Kidney (tissue), 14 donors: ENCODE measurements around the gene SOCS1. TPM values are rescaled to one million over a fixed set of nuclear protein-coding genes. Genes with fewer than 3 reads are reported as not detected.
A peak's percentile ranks its signal among the peaks of the same experiment; 100 is the strongest.
"Not testable (repeated sequence)": the region's sequence is repeated elsewhere in the genome, so short reads cannot be mapped to it uniquely, and the experiment has no call there.

Source experiments
- DNase-seq, 5 donors: peaks; one replicate each; pipeline ENCODE4 v3.0.0-alpha.2; 2013 to 2020
- FAIRE-seq: peaks from 2 replicates; lab custom pipeline; 2012; peaks lifted over from hg19 to GRCh38; lab: Jason Lieb, UNC
- H3K27ac ChIP-seq, 2 donors: one replicate each; pipeline ENCODE4 v1.7.0; 2013; ENCODE audit warnings: low read depth in 2 of 2, low read length in 2 of 2, inconsistent platforms in 1 of 2
- H3K27me3 ChIP-seq: one replicate; pipeline ENCODE4 v1.7.1; 2013; ENCODE audit warnings: low read length, inconsistent platforms; ENCODE audit not compliant: control insufficient read depth, insufficient read depth
- H3K36me3 ChIP-seq, 3 donors: one replicate each; pipeline versions ENCODE4 v1.7.0 to v1.7.1; 2013; ENCODE audit warnings: low read length in 3 of 3, control low read depth in 1 of 3, inconsistent platforms in 1 of 3; ENCODE audit not compliant: insufficient read depth in 3 of 3, control insufficient read depth in 2 of 3
- H3K4me1 ChIP-seq, 3 donors: one replicate each; pipeline versions ENCODE4 v1.7.0 to v1.7.1; 2013; ENCODE audit warnings: low read length in 3 of 3, inconsistent platforms in 1 of 3, low read depth in 1 of 3; ENCODE audit not compliant: control insufficient read depth in 2 of 3, insufficient read depth in 2 of 3
- H3K4me3 ChIP-seq, 3 donors: one replicate each; pipeline versions ENCODE4 v1.7.0 to v1.8.1; 2013; ENCODE audit warnings: low read length in 3 of 3, control low read depth in 1 of 3, inconsistent platforms in 1 of 3
- H3K9ac ChIP-seq, 3 donors: one replicate each; pipeline versions ENCODE4 v1.7.0 to v1.7.1; 2013; ENCODE audit warnings: low read length in 3 of 3, control low read depth in 1 of 3, inconsistent platforms in 1 of 3
- H3K9me3 ChIP-seq, 3 donors: one replicate each; pipeline versions ENCODE4 v1.7.0 to v1.7.1; 2013; ENCODE audit warnings: low read length in 3 of 3, control low read depth in 1 of 3, inconsistent platforms in 1 of 3; ENCODE audit not compliant: control insufficient read depth in 2 of 3, insufficient read depth in 1 of 3
- intact Hi-C: fragments of 100-400 bp; cut with DNase I; formaldehyde crosslinking; loops from one replicate; pipeline ENCODE4 v1.11.1; 2022
- polyA plus RNA-seq: library from polyadenylated mRNA; stranded (reverse); fragments of 350-450 nt; fragmentation: Illumina TruSeq; extraction: RNeasy Lipid Tissue Mini Kit (QIAGEN cat#74804); gene quantifications from one replicate; pipeline ENCODE4 v1.2.3, GENCODE V29; 2014; ENCODE audit warnings: low read depth, low replicate concordance; ENCODE audit not compliant: insufficient read depth
- total RNA-seq: library from RNA; stranded (reverse); fragmentation: NEBNext Ultra II Directional; extraction: Animal tissue kit (Norgen Biotek cat#: 25700); gene quantifications from one replicate; pipeline ENCODE4 v1.2.1, GENCODE V29; 2021
- TF ChIP-seq, protein P1 (sequence below): IDR thresholded peaks from 3 replicates; pipeline ENCODE4 v1.5.1; 2012; ENCODE audit warnings: mild to moderate bottlenecking, moderate library complexity, borderline replicate concordance; ENCODE audit not compliant: insufficient read depth; ENCODE audit errors: extremely low read depth
- donor health status: control.
- donor health status: control.
- donor health status: control.
- donor health status: control.
- donor health status: control.
- donor health status: DM: yes; HTN: yes; CAD: no.
- donor health status: Normal renal cell carcinoma (clear cell type).

SOCS1 gene
- total and polyA plus RNA-seq, 2 donors from 2014 or later = 10.4 to 21.8 TPM

DNA sequence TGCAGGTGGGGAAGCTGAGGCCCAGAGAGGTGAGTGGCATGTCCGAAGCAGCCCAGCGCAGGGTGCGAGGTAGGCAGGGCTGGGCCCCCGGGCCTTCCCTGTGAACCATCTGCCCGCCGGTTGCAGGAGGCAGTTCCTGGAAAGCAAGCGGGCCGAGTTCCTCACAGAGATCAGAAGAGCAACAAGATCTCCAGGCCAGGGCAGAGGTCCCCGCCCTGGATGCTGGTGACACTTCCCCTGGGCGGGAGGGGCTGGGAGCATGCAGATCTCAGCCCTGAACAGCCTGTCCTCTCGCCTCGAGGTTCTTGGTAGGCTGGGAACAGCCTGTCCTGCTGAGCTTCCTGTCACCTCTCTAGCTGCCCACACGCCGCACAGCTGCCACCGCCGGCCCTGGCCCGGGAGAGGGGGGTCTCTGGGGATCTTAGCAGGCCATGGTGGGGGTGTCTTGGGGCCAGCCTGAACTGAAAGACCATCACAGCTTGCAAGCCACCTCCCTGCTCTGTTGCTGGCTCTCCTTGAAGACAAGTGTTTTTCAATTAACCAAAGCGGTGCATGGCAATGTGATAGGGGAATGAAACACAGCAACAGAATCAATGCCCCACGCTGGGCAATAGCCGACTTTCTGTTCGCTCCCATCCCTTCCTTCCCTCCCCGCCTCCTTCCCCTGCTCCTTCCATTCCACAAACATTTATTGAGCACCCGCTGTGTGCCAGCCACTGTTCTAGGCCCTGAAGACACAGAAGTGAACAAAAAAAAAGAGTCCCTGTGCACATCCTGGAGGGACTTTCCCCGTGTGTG is 31.7 kb downstream of the SOCS1 start:
- DNase-seq (peak in 1 of 5 donors; percentile 95), FAIRE-seq (no peak)
- peaks cover 0 to 5% (median 0%) of the 10 kb centered on the region in 3 donors for H3K4me1 ChIP-seq
- intact Hi-C loops = no loop called here
- TF ChIP-seq, protein P1, sequence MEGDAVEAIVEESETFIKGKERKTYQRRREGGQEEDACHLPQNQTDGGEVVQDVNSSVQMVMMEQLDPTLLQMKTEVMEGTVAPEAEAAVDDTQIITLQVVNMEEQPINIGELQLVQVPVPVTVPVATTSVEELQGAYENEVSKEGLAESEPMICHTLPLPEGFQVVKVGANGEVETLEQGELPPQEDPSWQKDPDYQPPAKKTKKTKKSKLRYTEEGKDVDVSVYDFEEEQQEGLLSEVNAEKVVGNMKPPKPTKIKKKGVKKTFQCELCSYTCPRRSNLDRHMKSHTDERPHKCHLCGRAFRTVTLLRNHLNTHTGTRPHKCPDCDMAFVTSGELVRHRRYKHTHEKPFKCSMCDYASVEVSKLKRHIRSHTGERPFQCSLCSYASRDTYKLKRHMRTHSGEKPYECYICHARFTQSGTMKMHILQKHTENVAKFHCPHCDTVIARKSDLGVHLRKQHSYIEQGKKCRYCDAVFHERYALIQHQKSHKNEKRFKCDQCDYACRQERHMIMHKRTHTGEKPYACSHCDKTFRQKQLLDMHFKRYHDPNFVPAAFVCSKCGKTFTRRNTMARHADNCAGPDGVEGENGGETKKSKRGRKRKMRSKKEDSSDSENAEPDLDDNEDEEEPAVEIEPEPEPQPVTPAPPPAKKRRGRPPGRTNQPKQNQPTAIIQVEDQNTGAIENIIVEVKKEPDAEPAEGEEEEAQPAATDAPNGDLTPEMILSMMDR = no peak
- no peak overlapping the region for H3K4me3 ChIP-seq
- no peaks in the 10 kb centered on the region for H3K27me3 ChIP-seq
- H3K36me3 ChIP-seq = no peaks in the 10 kb centered on the region
- no peak overlapping the region for H3K9ac ChIP-seq
- no peak overlapping the region for H3K27ac ChIP-seq
- no peaks in the 10 kb centered on the region for H3K9me3 ChIP-seq

DNA sequence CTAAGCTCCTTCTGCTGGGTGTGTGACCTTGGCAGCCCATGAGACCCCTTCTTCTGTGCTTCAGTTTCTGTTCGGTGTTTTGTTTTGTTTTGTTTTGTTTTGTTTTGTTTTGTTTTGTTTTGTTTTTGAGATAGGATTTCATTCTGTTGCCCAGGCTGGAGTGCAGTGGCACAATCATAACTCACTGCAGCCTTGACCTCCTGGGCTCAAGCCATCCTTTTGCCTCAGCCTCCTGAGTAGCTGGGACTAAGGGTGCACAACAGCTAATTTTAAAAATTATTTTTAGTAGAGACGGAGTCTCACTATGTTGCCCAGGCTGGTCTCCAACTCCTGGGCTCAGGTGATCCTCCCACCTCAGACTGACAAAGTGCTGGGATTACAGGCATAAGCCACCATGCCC is 35.5 kb downstream of the SOCS1 start:
- DNase-seq, H3K4me1 ChIP-seq, FAIRE-seq, intact Hi-C loops, H3K4me3 ChIP-seq, H3K36me3 ChIP-seq, H3K27ac ChIP-seq, H3K27me3 ChIP-seq, H3K9ac ChIP-seq: not testable (repeated sequence)
- peaks cover 0 to 21% (median 3%) of the 10 kb centered on the region in 3 donors for H3K9me3 ChIP-seq

DNA sequence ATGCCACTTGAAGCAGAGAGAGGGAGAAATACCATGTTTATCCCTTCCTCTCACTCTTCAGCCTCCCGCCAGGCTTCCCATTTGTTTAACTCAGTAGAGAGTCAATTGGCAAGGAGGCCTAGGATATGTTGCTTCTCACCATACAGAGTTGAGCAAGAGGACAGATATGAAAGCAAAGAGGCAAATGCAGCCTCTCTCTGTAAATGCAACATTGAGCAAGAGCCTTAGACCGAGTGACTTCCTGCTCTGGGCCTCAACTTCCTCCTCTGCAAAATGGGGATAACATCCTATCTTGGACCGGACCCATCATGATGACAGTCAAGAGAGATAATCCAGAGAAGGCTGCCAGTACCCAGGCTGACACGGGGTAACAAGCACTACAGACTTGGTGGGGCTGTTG is 36.8 kb downstream of the SOCS1 start:
- FAIRE-seq = no peak
- peaks cover 0 to 21% (median 3%) of the 10 kb centered on the region in 3 donors for H3K9me3 ChIP-seq

DNA sequence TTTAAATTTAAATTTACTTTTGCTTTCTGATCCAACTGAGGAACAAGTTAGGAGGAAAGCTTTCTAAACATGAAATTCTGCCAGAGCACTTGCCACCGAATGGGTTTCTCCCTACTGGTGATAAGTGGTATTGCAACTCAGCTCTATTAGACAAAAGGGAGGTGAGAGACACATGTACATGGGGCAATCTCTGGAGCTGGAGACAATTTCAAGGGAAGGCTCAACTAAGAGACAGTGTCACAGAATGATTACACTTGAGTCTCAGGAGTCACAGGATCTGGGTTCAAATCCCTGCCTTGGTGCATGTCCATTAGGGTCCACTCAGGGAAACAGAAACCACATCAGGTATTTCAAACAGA is 37.4 kb downstream of the SOCS1 start:
- H3K4me1 ChIP-seq = no peaks in the 10 kb centered on the region
- TF ChIP-seq, protein P1 = no peak
- intact Hi-C loops = no loop called here
- no peaks in the 10 kb centered on the region for H3K27me3 ChIP-seq
- no peak overlapping the region for H3K4me3 ChIP-seq
- H3K36me3 ChIP-seq = no peaks in the 10 kb centered on the region
- no peak overlapping the region for H3K9ac ChIP-seq
- FAIRE-seq = no peak
- DNase-seq = no peak
- H3K27ac ChIP-seq = no peak overlapping the region
- peaks cover 0 to 21% (median 3%) of the 10 kb centered on the region in 3 donors for H3K9me3 ChIP-seq

More for the DNA sequence above, 36.8 kb downstream of the SOCS1 start:
- H3K9ac ChIP-seq = no peak overlapping the region
- no peak overlapping the region for H3K4me3 ChIP-seq
- H3K27ac ChIP-seq = no peak overlapping the region
- H3K36me3 ChIP-seq = no peaks in the 10 kb centered on the region
- intact Hi-C loops = no loop called here
- no peaks in the 10 kb centered on the region for H3K27me3 ChIP-seq
- H3K4me1 ChIP-seq = no peaks in the 10 kb centered on the region
- TF ChIP-seq, protein P1 = no peak
- DNase-seq = no peak
